Keratinocyte (primary cell): ENCODE data around the gene KRT35.

Source experiments
- CTCF ChIP-seq, 3 experiments: IDR thresholded peaks in 1 of 3; conservative IDR thresholded peaks in 1 of 3; optimal IDR thresholded peaks in 1 of 3; 2 replicates in 2 of 3; 3 replicates in 1 of 3; pipeline versions ENCODE3 to v1.5.1; 2011; ENCODE audit warnings: low read length in 3 of 3, mild to moderate bottlenecking in 3 of 3, moderate library complexity in 2 of 3, control low read depth in 1 of 3, inconsistent platforms in 1 of 3; ENCODE audit not compliant: insufficient read depth in 2 of 3; ENCODE audit errors: extremely low read depth in 1 of 3
- EZH2 ChIP-seq: IDR thresholded peaks from one replicate; pipeline ENCODE4 v1.6.1; 2012; ENCODE audit warnings: inconsistent platforms, mild to moderate bottlenecking, low read length, moderate library complexity

DNA sequence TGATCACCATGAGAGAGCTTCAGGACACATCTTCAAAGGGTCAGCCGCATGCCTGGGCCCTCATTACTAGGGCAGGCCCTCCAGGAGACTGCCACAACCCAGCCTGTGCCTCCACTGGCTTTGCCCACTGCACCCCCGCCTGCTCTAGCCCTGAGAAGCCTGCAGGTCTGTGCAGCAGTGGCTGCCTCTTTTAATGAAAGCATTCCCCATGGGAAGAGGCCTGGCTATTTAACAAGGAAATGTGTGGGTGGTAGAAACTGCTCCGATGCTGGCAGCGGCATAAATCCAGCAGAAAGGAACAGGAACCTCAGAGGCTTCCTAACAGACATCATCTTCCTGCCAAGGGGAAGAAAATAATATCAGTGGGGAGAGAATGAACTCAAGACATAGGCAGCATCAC, 13.4 kb downstream of the KRT35 start:
- TF ChIP-seq CTCF (optimal IDR thresholded peaks at IDR 0.05 in 1 of 3, IDR thresholded peaks at IDR 0.05 in 1 of 3, conservative IDR thresholded peaks at IDR 0.05 in 1 of 3; ENCODE audit: extremely low read depth in 1 of 3, insufficient read depth in 2 of 3, low read length in 3 of 3) (no peak), EZH2 (no peak)
